HepG2 (cell line): ENCODE results near the gene TMBIM6. TPM values are rescaled to one million over a fixed set of nuclear protein-coding genes. Genes with fewer than 3 reads are reported as not detected.
"Not testable (repeated sequence)": the region's sequence is repeated elsewhere in the genome, so short reads cannot be mapped to it uniquely, and the experiment has no call there.

Experiments
- ATAC-seq: fragments of 200-7000 bp; cut with Tn5 transposase; 3 replicates; pipeline ENCODE4 v1.9.1; 2020; ENCODE audit warnings: mild to moderate bottlenecking, moderate library complexity
- BruUV-seq: library from RNA; stranded (reverse); fragments of 400-500 nt; replicated peaks from 2 replicates; lab custom pipeline; 2021; lab: Mats Ljungman, UMichigan
- CTCF ChIA-PET: fragments of 300-600 bp; formaldehyde crosslinking; extraction: SDS; loops from one replicate; lab custom pipeline; 2021; ENCODE audit warnings: low total read pairs, inconsistent platforms, low intra/inter-chr PET ratio; lab: Yijun Ruan, JAX
- POLR2A ChIA-PET: fragments of 350-600 bp; sonication (Branson Sonifier 250); formaldehyde crosslinking; loops from one replicate; lab custom pipeline; 2020; ENCODE audit warnings: antibody characterized with exemption, inconsistent platforms; lab: Yijun Ruan, JAX
- DNase-seq: peaks from one replicate; pipeline ENCODE4 v3.0.0-alpha.2; 2015; ENCODE audit warnings: low spot score
- FAIRE-seq: peaks from 3 replicates; lab custom pipeline; 2011; peaks lifted over from hg19 to GRCh38; lab: Jason Lieb, UNC
- H2AFZ ChIP-seq: one replicate; pipeline ENCODE4 v1.6.1; 2011; ENCODE audit warnings: low read length, inconsistent platforms
- H3K27ac ChIP-seq: fragments of 300-600 bp; 3 replicates; pipeline ENCODE4 v1.8.0; 2011; ENCODE audit warnings: mixed run types, mild to moderate bottlenecking, mixed read lengths, low read length, inconsistent platforms; ENCODE audit not compliant: insufficient read depth; ENCODE audit errors: extremely low read length
- H3K27me3 ChIP-seq, 2 experiments: fragments of 200-600 bp in 1 of 2; 2 replicates in 1 of 2; 3 replicates in 1 of 2; pipeline versions ENCODE4 v1.6.0 to v1.8.0; 2011; ENCODE audit warnings: low read length in 2 of 2, mild to moderate bottlenecking in 2 of 2, moderate library complexity in 2 of 2, inconsistent platforms in 1 of 2; ENCODE audit not compliant: insufficient read depth in 2 of 2, control insufficient read depth in 1 of 2
- H3K36me3 ChIP-seq, 2 experiments: fragments of 200-600 bp in 1 of 2; replicated peaks in 1 of 2; 2 replicates in 1 of 2; 3 replicates in 1 of 2; pipeline versions ENCODE4 v1.5.1 to v1.8.0; 2011; ENCODE audit warnings: low read length in 2 of 2, inconsistent platforms in 1 of 2; ENCODE audit not compliant: insufficient read depth in 2 of 2, control insufficient read depth in 1 of 2
- H3K4me1 ChIP-seq: 2 replicates; pipeline ENCODE4 v1.5.1; 2012; ENCODE audit warnings: low read length, inconsistent platforms; ENCODE audit not compliant: insufficient read depth
- H3K4me2 ChIP-seq: 2 replicates; pipeline ENCODE4 v1.6.0; 2011; ENCODE audit warnings: low read depth, low read length, inconsistent platforms
- H3K4me3 ChIP-seq, 3 experiments: fragments of 200-600 bp in 1 of 3; sonication (generic), shearing (Covaris generic) in 1 of 3; replicated peaks in 1 of 3; 2 replicates each; pipeline ENCODE4 v1.5.1; 2011 to 2016; ENCODE audit warnings: low read length in 3 of 3, inconsistent platforms in 2 of 3, low read depth in 2 of 3, mild to moderate bottlenecking in 2 of 3, control low read depth in 1 of 3, mixed read lengths in 1 of 3; ENCODE audit not compliant: insufficient read depth in 1 of 3
- H3K79me2 ChIP-seq: one replicate; pipeline ENCODE4 v1.6.1; 2011; ENCODE audit warnings: low read length, inconsistent platforms; ENCODE audit not compliant: insufficient read depth
- H3K9ac ChIP-seq: 2 replicates; pipeline ENCODE4 v1.6.0; 2011; ENCODE audit warnings: mild to moderate bottlenecking, low read depth, low read length, inconsistent platforms; ENCODE audit not compliant: insufficient read depth
- H3K9me3 ChIP-seq: 2 replicates; pipeline ENCODE4 v1.5.1; 2012; ENCODE audit warnings: mild to moderate bottlenecking, low read length
- H4K20me1 ChIP-seq: 2 replicates; pipeline ENCODE4 v1.6.0; 2011; ENCODE audit warnings: inconsistent platforms, mild to moderate bottlenecking, low read length, moderate library complexity; ENCODE audit not compliant: insufficient read depth
- CEBPB ChIP-seq: IDR thresholded peaks from 2 replicates; pipeline ENCODE4 v1.6.1; 2011; ENCODE audit warnings: low read depth, low read length, improper control_type of control experiment, borderline replicate concordance
- ZC3H4 ChIP-seq: sonication (generic); formaldehyde crosslinking; IDR thresholded peaks from 2 replicates; pipeline ENCODE4 v1.4.0; 2020; ENCODE audit warnings: missing genetic modification reagents, borderline replicate concordance
- WGBS: methylation state at CpG from one replicate; pipeline ENCODE4 v1.1.6; 2017; ENCODE audit warnings: low lambda C conversion rate; 5-methylcytosine and 5-hydroxymethylcytosine counted together
- in situ Hi-C: cut with HindIII; loops from 2 replicates; pipeline ENCODE4 v1.10.0; 2017; ENCODE audit warnings: low pct_unique_long_range_greater_than_20kb; ENCODE audit not compliant: extremely low pct_ligation_motif_present
- intact Hi-C: fragments of 100-400 bp; cut with micrococcal nuclease; formaldehyde crosslinking; loops from one replicate; pipeline ENCODE4 v1.10.0; 2022; ENCODE audit not compliant: unreplicated experiment
- polyA plus RNA-seq, 8 experiments: library from polyadenylated mRNA; depleted of rRNA in 3 of 8; stranded (reverse) in 7 of 8; unstranded in 1 of 8; fragments of >200 nt; fragmentation: Illumina TruSeq in 4 of 8; extraction: Trizol in 4 of 8; gene quantifications; 2 replicates each; pipeline versions ENCODE4 v1.2.1 to v1.2.3, GENCODE V29; 2011 to 2016; ENCODE audit warnings: low read depth in 4 of 8, missing spikeins in 1 of 8, mixed read lengths in 1 of 8; ENCODE audit not compliant: insufficient read depth in 1 of 8
- total RNA-seq, 5 experiments: library from RNA; depleted of rRNA; stranded (reverse); fragments of >200 nt; fragmentation: Illumina TruSeq; extraction: Trizol; gene quantifications; 2 replicates each; pipeline ENCODE4 v1.2.3, GENCODE V29; 2016; ENCODE audit warnings: low read depth in 1 of 5
- TF ChIP-seq, protein P1 (sequence below): sonication (generic); formaldehyde crosslinking; IDR thresholded peaks from 2 replicates; pipeline ENCODE4 v1.4.0; 2020; ENCODE audit warnings: missing genetic modification reagents

The TMBIM6 gene
- total and polyA plus RNA-seq, 2 of the 13 experiments (the other 11 are each of a cell fraction or from before 2014, with no cell fraction given) = 412 to 468 TPM

- 70% methylated on average over 3 of the region's 3 CpGs for WGBS
- Histone ChIP-seq H3K27me3 (0 out of 5 replicates have a peak, but pooled peaks cover 0 to 14% of the 10 kb centered on the region in 2 experiments), H3K9ac (no peak overlapping the region), H2AFZ (no peak overlapping the region), H4K20me1 (no peaks in the 10 kb centered on the region), H3K27ac (no peak overlapping the region), H3K4me1 (peaks cover 14% of the 10 kb centered on the region; the same call in 1 of the 2 replicates), H3K79me2 (no peaks in the 10 kb centered on the region), H3K4me2 (no peak overlapping the region), H3K4me3 (no peak overlapping the region), H3K36me3 (no peaks in the 10 kb centered on the region), H3K9me3 (no peaks in the 10 kb centered on the region)
- DNase-seq = no peak
- in situ Hi-C loops (loop anchor here (5.0 kb wide), 1 partner anchor 67 kb away; no protein-coding TSS in a partner anchor), intact Hi-C loops (no loop called here)
- FAIRE-seq = no peak
- TF ChIP-seq, protein P1, sequence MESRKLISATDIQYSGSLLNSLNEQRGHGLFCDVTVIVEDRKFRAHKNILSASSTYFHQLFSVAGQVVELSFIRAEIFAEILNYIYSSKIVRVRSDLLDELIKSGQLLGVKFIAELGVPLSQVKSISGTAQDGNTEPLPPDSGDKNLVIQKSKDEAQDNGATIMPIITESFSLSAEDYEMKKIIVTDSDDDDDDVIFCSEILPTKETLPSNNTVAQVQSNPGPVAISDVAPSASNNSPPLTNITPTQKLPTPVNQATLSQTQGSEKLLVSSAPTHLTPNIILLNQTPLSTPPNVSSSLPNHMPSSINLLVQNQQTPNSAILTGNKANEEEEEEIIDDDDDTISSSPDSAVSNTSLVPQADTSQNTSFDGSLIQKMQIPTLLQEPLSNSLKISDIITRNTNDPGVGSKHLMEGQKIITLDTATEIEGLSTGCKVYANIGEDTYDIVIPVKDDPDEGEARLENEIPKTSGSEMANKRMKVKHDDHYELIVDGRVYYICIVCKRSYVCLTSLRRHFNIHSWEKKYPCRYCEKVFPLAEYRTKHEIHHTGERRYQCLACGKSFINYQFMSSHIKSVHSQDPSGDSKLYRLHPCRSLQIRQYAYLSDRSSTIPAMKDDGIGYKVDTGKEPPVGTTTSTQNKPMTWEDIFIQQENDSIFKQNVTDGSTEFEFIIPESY (CRISPR knock-in tag) = 0 out of 2 replicates have a peak, but pooled peaks have one; percentile 13
- TF ChIP-seq ZC3H4 = no peak
- ATAC-seq = no peak
- BruUV-seq = no TSS peak
- ChIA-PET POLR2A (no interaction called here), CTCF (interaction anchor here (2.1 kb wide), 1 partner anchor 64 kb away, joined by 31 read pairs; no protein-coding TSS in a partner anchor)
Observed at GRCh38 chr12:49708851-49709250, 32.5 kb upstream of the TMBIM6 start.

DNA sequence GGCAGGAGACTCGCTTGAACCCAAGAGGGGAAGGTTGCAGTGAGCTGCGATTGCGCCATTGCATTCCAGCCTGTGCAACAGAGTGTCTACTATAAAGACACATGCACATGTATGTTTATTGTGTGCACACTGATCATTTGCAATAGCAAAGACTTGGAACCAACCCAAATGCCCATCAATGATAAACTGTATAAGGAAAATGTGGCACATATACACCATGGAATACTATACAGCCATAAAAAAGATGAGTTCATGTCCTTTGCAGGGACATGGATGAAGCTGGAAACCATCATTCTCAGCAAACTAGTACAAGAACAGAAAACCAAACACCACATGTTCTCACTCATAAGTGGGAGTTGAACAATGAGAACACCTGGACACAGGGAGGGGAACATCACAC is 27.4 kb upstream of the TMBIM6 start:
- H3K9me3 ChIP-seq, H2AFZ ChIP-seq, H3K4me2 ChIP-seq, H3K36me3 ChIP-seq, H3K79me2 ChIP-seq, CTCF ChIA-PET, FAIRE-seq, DNase-seq, H4K20me1 ChIP-seq, in situ Hi-C loops, POLR2A ChIA-PET, H3K27ac ChIP-seq, H3K4me3 ChIP-seq, BruUV-seq, intact Hi-C loops, H3K9ac ChIP-seq, H3K4me1 ChIP-seq, ATAC-seq: not testable (repeated sequence)
- peak; percentile 52; the same call in 1 of the 2 replicates for TF ChIP-seq CEBPB
- H3K27me3 ChIP-seq = 0 out of 5 replicates have a peak, but pooled peaks cover 0 to 11% of the 10 kb centered on the region in 2 experiments
- 61% methylated on average over 3 of the region's 3 CpGs for WGBS
